AG10803 (cell line): ENCODE data around the gene ADRM1.

Experiments
- DNase-seq: peaks from one replicate; pipeline ENCODE4 v3.0.0; 2010; ENCODE audit warnings: low read depth
- H3K4me3 ChIP-seq: 2 replicates; pipeline ENCODE4 v1.5.1; 2011; ENCODE audit warnings: mild to moderate bottlenecking, low read length, control low read depth
- CTCF ChIP-seq: conservative IDR thresholded peaks from 2 replicates; pipeline ENCODE4 v1.5.1; 2011; ENCODE audit warnings: mild to moderate bottlenecking, low read length, control low read depth, inconsistent platforms

Gene ADRM1

GRCh38 chr20:62331347-62331746 is 28.6 kb downstream of the ADRM1 start:
- no peak for DNase-seq
- no peak for TF ChIP-seq CTCF
- H3K4me3 ChIP-seq = no peak overlapping the region

- no peak for DNase-seq
- no peak for TF ChIP-seq CTCF
- H3K4me3 ChIP-seq = no peak overlapping the region
Measured at GRCh38 chr20:62332421-62332820, 29.6 kb downstream of the ADRM1 start.

- no peak for TF ChIP-seq CTCF
- H3K4me3 ChIP-seq = no peak overlapping the region
- DNase-seq = no peak
Measured at GRCh38 chr20:62332989-62333819, 30.4 kb downstream of the ADRM1 start.

GRCh38 chr20:62333820-62334595 is 31.2 kb downstream of the ADRM1 start:
- no peak for TF ChIP-seq CTCF
- no peak for DNase-seq
- H3K4me3 ChIP-seq = no peak overlapping the region

GRCh38 chr20:62334881-62335280 is 32.1 kb downstream of the ADRM1 start:
- no peak overlapping the region for H3K4me3 ChIP-seq
- TF ChIP-seq CTCF = no peak
- no peak for DNase-seq

GRCh38 chr20:62335532-62335931 is 32.7 kb downstream of the ADRM1 start:
- no peak for TF ChIP-seq CTCF
- H3K4me3 ChIP-seq = no peak overlapping the region
- no peak for DNase-seq

GRCh38 chr20:62336329-62336728 is 33.5 kb downstream of the ADRM1 start:
- no peak for DNase-seq
- no peak overlapping the region for H3K4me3 ChIP-seq
- no peak for TF ChIP-seq CTCF
